Retinal pigment epithelial cell (primary cell): ENCODE data around the gene EXT2.

Experiments used
- DNase-seq: peaks from one replicate; pipeline ENCODE4 v3.0.0-alpha.2; 2010; ENCODE audit warnings: low read depth
- H3K4me3 ChIP-seq: 2 replicates; pipeline ENCODE4 v1.5.1; 2011; ENCODE audit warnings: mild to moderate bottlenecking, low read length, control low read depth, moderate library complexity
- CTCF ChIP-seq: conservative IDR thresholded peaks from 2 replicates; pipeline ENCODE4 v1.5.1; 2011; ENCODE audit warnings: low read depth, low read length, control low read depth, inconsistent platforms

Gene EXT2

GRCh38 chr11:44162662-44163061, 67.2 kb downstream of the EXT2 start:
- no peak for DNase-seq
- no peak for TF ChIP-seq CTCF
- H3K4me3 ChIP-seq, result no peak overlapping the region

- no peak for DNase-seq
- no peak overlapping the region for H3K4me3 ChIP-seq
- no peak for TF ChIP-seq CTCF
These were observed 70.0 kb downstream of the EXT2 start for GRCh38 chr11:44165432-44165831.

GRCh38 chr11:44167046-44167445, 71.6 kb downstream of the EXT2 start:
- no peak overlapping the region for H3K4me3 ChIP-seq
- TF ChIP-seq CTCF, result no peak
- DNase-seq, result no peak

GRCh38 chr11:44171518-44171917, 76.0 kb downstream of the EXT2 start:
- DNase-seq, result no peak
- no peak overlapping the region for H3K4me3 ChIP-seq
- no peak for TF ChIP-seq CTCF

GRCh38 chr11:44172966-44173365, 77.5 kb downstream of the EXT2 start:
- TF ChIP-seq CTCF, result no peak
- no peak overlapping the region for H3K4me3 ChIP-seq
- no peak for DNase-seq

GRCh38 chr11:44174842-44175241, 79.4 kb downstream of the EXT2 start:
- DNase-seq, result no peak
- TF ChIP-seq CTCF, result no peak
- no peak overlapping the region for H3K4me3 ChIP-seq

- no peak overlapping the region for H3K4me3 ChIP-seq
- TF ChIP-seq CTCF, result no peak
- no peak for DNase-seq
These were observed 81.2 kb downstream of the EXT2 start for GRCh38 chr11:44176546-44177213.
